Vagina (tissue), 2 donors: ENCODE measurements around the gene TBC1D7. TPM values are rescaled to one million over a fixed set of nuclear protein-coding genes. Genes with fewer than 3 reads are reported as not detected.
A peak's percentile ranks its signal among the peaks of the same experiment; 100 is the strongest.

ENCODE experiments used
- DNase-seq, 2 donors: peaks; one replicate each; pipeline ENCODE4 v3.0.0-alpha.2; 2017; ENCODE audit errors: extremely low spot score in 2 of 2
- H3K27ac ChIP-seq: fragments of 200-600 bp; sonication (generic); one replicate; pipeline ENCODE4 v1.5.1; 2019
- H3K27me3 ChIP-seq: fragments of 200-600 bp; sonication (generic); one replicate; pipeline ENCODE4 v1.5.1; 2019
- H3K36me3 ChIP-seq, 2 donors: fragments of 200-600 bp; sonication (generic); one replicate each; pipeline ENCODE4 v1.5.1; 2017 to 2019
- H3K4me1 ChIP-seq: fragments of 200-600 bp; sonication (generic); one replicate; pipeline ENCODE4 v1.5.1; 2019
- H3K4me3 ChIP-seq, 2 donors: fragments of 200-600 bp; sonication (generic); 1 replicate in 1 of 2; 2 replicates in 1 of 2; pipeline ENCODE4 v1.5.1; 2016 to 2019
- H3K9me3 ChIP-seq: fragments of 200-600 bp; sonication (generic); one replicate; pipeline ENCODE4 v1.5.1; 2019
- CTCF ChIP-seq, 3 experiments: fragments of 450-650 bp in 2 of 3; fragments of 200-600 bp in 1 of 3; sonication (generic) in 1 of 3; IDR thresholded peaks; one replicate each; pipeline ENCODE4 v1.5.1; 2017 to 2019; ENCODE audit warnings: antibody characterized with exemption in 3 of 3, mild to moderate bottlenecking in 2 of 3, moderate library complexity in 2 of 3
- POLR2A ChIP-seq, 2 donors: fragments of 450-650 bp; IDR thresholded peaks; one replicate each; pipeline ENCODE4 v1.6.1; 2017; ENCODE audit warnings: antibody characterized with exemption in 2 of 2, mild to moderate bottlenecking in 2 of 2, moderate library complexity in 2 of 2
- POLR2AphosphoS5 ChIP-seq, 2 donors: sonication (generic); formaldehyde crosslinking; IDR thresholded peaks; one replicate each; pipeline ENCODE4 v1.9.0; 2017; ENCODE audit warnings: antibody characterized with exemption in 2 of 2, mild to moderate bottlenecking in 2 of 2, low read depth in 1 of 2; ENCODE audit not compliant: insufficient read depth in 1 of 2
- intact Hi-C: fragments of 100-400 bp; cut with DNase I; formaldehyde crosslinking; loops from one replicate; pipeline ENCODE4 v1.15.1; 2023
- total RNA-seq: library from RNA; depleted of rRNA; stranded (reverse); fragments of >200 nt; gene quantifications from one replicate; pipeline ENCODE4 v1.2.3, GENCODE V29; 2016

Gene TBC1D7
- total RNA-seq, 1 donor from 2014 or later: 13.0 TPM

- Histone ChIP-seq H3K4me1 (peaks cover 32% of the 10 kb centered on the region), H3K27me3 (no peaks in the 10 kb centered on the region), H3K4me3 (no peak overlapping the region), H3K9me3 (no peaks in the 10 kb centered on the region), H3K27ac (no peak overlapping the region), H3K36me3 (no peaks in the 10 kb centered on the region)
- intact Hi-C loops: loop anchor here (10.0 kb wide), 1 partner anchor 111 kb away; the partner anchor contains the start of gene GFOD1
- TF ChIP-seq POLR2AphosphoS5 (IDR thresholded peaks at IDR 0.05; ENCODE audit: insufficient read depth in 1 of 2, low read depth in 1 of 2): no peak
- DNase-seq: no peak
Observed at GRCh38 chr6:13373488-13373886, 45.1 kb upstream of the TBC1D7 start.

- no peaks in the 10 kb centered on the region for H3K36me3 ChIP-seq
- H3K27ac ChIP-seq: peak overlapping the region; percentile 43
- H3K9me3 ChIP-seq: no peaks in the 10 kb centered on the region
- H3K4me3 ChIP-seq: no peak overlapping the region
- H3K27me3 ChIP-seq: no peaks in the 10 kb centered on the region
- no peak for DNase-seq
- intact Hi-C loops: loop anchor here (10.0 kb wide), 1 partner anchor 112 kb away; the partner anchor contains the start of gene GFOD1
- TF ChIP-seq POLR2A (IDR thresholded peaks at IDR 0.05) (no peak), POLR2AphosphoS5 (IDR thresholded peaks at IDR 0.05; ENCODE audit: insufficient read depth in 1 of 2, low read depth in 1 of 2) (no peak), CTCF (IDR thresholded peaks at IDR 0.05) (no peak)
- H3K4me1 ChIP-seq: peaks cover 38% of the 10 kb centered on the region
Observed at GRCh38 chr6:13372688-13373487, 44.6 kb upstream of the TBC1D7 start.

GRCh38 chr6:13372076-13372475 lies 43.7 kb upstream of the TBC1D7 start:
- intact Hi-C loops: loop anchor here (10.0 kb wide), 1 partner anchor 113 kb away; the partner anchor contains the start of gene GFOD1
- no peak overlapping the region for H3K4me3 ChIP-seq
- H3K36me3 ChIP-seq: no peaks in the 10 kb centered on the region
- no peaks in the 10 kb centered on the region for H3K9me3 ChIP-seq
- H3K27ac ChIP-seq: peak overlapping the region; percentile 43
- peaks cover 45% of the 10 kb centered on the region for H3K4me1 ChIP-seq
- no peaks in the 10 kb centered on the region for H3K27me3 ChIP-seq
- TF ChIP-seq POLR2A (IDR thresholded peaks at IDR 0.05) (no peak), CTCF (IDR thresholded peaks at IDR 0.05) (no peak)
- DNase-seq: no peak

- Histone ChIP-seq H3K4me3 (no peak overlapping the region), H3K27ac (peak overlapping the region; percentile 43), H3K4me1 (peaks cover 45% of the 10 kb centered on the region), H3K27me3 (no peaks in the 10 kb centered on the region), H3K36me3 (no peaks in the 10 kb centered on the region), H3K9me3 (no peaks in the 10 kb centered on the region)
- intact Hi-C loops: loop anchor here (10.0 kb wide), 1 partner anchor 113 kb away; the partner anchor contains the start of gene GFOD1
- TF ChIP-seq POLR2A (IDR thresholded peaks at IDR 0.05) (no peak), POLR2AphosphoS5 (IDR thresholded peaks at IDR 0.05; ENCODE audit: insufficient read depth in 1 of 2, low read depth in 1 of 2) (peak in 1 of 2 donors; percentile 22)
- no peak for DNase-seq
Observed at GRCh38 chr6:13371421-13372072, 43.2 kb upstream of the TBC1D7 start.

- Histone ChIP-seq H3K4me3 (no peak overlapping the region), H3K27me3 (no peaks in the 10 kb centered on the region), H3K36me3 (no peaks in the 10 kb centered on the region), H3K4me1 (peaks cover 45% of the 10 kb centered on the region), H3K27ac (no peak overlapping the region), H3K9me3 (no peaks in the 10 kb centered on the region)
- no peak for TF ChIP-seq POLR2A (IDR thresholded peaks at IDR 0.05)
- no peak for DNase-seq
- intact Hi-C loops: loop anchor here (10.0 kb wide), 1 partner anchor 114 kb away; the partner anchor contains the start of gene GFOD1
Observed at GRCh38 chr6:13370623-13371022, 42.3 kb upstream of the TBC1D7 start.

- peaks cover 0 to 7% of the 10 kb centered on the region in 2 donors for H3K36me3 ChIP-seq
- no peaks in the 10 kb centered on the region for H3K9me3 ChIP-seq
- H3K4me3 ChIP-seq: no peak overlapping the region
- H3K27me3 ChIP-seq: no peaks in the 10 kb centered on the region
- H3K27ac ChIP-seq: no peak overlapping the region
- DNase-seq: no peak
- H3K4me1 ChIP-seq: peaks cover 45% of the 10 kb centered on the region
- intact Hi-C loops: loop anchor here (1.0 kb wide), 1 partner anchor 16 kb away; no protein-coding TSS in a partner anchor
- TF ChIP-seq POLR2A (IDR thresholded peaks at IDR 0.05) (no peak), POLR2AphosphoS5 (IDR thresholded peaks at IDR 0.05; ENCODE audit: insufficient read depth in 1 of 2, low read depth in 1 of 2) (no peak), CTCF (IDR thresholded peaks at IDR 0.05) (no peak)
Observed at GRCh38 chr6:13369591-13369990, 41.3 kb upstream of the TBC1D7 start.
